HUES6 (cell line): Measurements from ENCODE around the gene NPPB.

Experiments used
- H3K27ac ChIP-seq: 2 replicates; pipeline ENCODE4 v1.7.0; 2013; ENCODE audit warnings: low read depth, mild to moderate bottlenecking, low read length, inconsistent platforms
- H3K27me3 ChIP-seq: 2 replicates; pipeline ENCODE4 v1.6.1; 2013; ENCODE audit warnings: low read length; ENCODE audit not compliant: control insufficient read depth, insufficient read depth
- H3K36me3 ChIP-seq: 2 replicates; pipeline ENCODE4 v1.6.1; 2013; ENCODE audit warnings: low read length; ENCODE audit not compliant: control insufficient read depth, insufficient read depth
- H3K4me1 ChIP-seq: 2 replicates; pipeline ENCODE4 v1.6.1; 2013; ENCODE audit warnings: low read length; ENCODE audit not compliant: control insufficient read depth, insufficient read depth
- H3K4me3 ChIP-seq: 2 replicates; pipeline ENCODE4 v1.5.1; 2013; ENCODE audit warnings: low read depth, low read length
- H3K9ac ChIP-seq: one replicate; pipeline ENCODE4 v1.6.1; 2013; ENCODE audit warnings: mild to moderate bottlenecking, low read length
- H3K9me3 ChIP-seq: 2 replicates; pipeline ENCODE4 v1.6.1; 2013; ENCODE audit warnings: low read depth, low read length; ENCODE audit not compliant: control insufficient read depth, insufficient read depth

The NPPB gene

DNA sequence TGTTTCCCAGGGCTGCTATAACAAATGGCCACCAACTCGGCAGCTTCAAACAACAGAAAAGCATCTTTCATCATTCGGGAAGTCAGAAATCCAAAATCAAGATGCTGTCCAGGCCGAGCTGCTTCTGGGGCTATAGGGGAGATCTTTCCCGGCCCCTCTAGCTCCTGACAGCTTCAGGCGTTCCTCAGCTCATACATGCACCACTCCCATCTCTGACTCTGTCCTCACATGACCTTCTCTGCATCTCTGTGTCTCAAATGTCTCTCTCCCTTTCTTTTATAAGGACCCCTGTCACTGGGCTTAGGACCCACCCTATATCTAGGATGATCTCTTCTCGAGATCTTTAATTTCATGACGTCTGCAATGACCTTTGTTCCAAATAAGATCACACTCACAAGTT, 13.8 kb upstream of the NPPB start:
- no peaks in the 10 kb centered on the region for H3K36me3 ChIP-seq
- no peaks in the 10 kb centered on the region for H3K9me3 ChIP-seq
- H3K9ac ChIP-seq, result no peak overlapping the region
- H3K4me1 ChIP-seq, result no peaks in the 10 kb centered on the region; the same call in 1 of the 2 replicates
- H3K4me3 ChIP-seq, result no peak overlapping the region
- no peaks in the 10 kb centered on the region for H3K27me3 ChIP-seq
- H3K27ac ChIP-seq, result no peak overlapping the region

DNA sequence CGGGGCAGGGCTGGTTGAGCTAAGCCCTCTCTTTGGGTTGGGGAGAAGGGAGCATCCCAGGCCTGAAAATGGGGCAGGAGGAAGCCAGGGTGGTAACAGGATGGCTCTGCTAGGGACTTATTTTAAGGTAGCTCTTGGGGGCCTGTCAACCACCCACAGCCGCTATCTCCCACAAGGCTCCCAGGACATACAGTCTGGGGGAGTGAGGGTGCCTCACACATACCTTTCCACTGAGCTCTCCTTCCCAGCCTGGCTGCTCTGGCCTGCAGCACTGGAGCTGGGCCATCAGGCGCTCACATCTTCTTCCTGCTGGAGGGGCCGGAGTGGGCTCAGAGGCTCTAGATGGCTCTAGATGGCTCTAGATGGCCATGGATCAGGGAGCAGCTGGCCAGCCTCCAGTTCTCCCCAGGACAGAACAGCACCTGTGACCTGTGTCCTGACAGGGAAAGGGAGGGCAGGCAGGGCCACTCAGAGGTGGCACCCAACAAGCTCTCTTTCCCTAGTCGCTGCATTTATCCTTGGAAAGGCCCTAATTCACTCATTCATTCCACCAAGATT, 11.0 kb upstream of the NPPB start:
- H3K4me3 ChIP-seq, result no peak overlapping the region
- H3K4me1 ChIP-seq, result no peaks in the 10 kb centered on the region; the same call in 1 of the 2 replicates
- H3K36me3 ChIP-seq, result no peaks in the 10 kb centered on the region
- no peak overlapping the region for H3K27ac ChIP-seq
- H3K27me3 ChIP-seq, result no peaks in the 10 kb centered on the region
- no peaks in the 10 kb centered on the region for H3K9me3 ChIP-seq
- H3K9ac ChIP-seq, result no peak overlapping the region

DNA sequence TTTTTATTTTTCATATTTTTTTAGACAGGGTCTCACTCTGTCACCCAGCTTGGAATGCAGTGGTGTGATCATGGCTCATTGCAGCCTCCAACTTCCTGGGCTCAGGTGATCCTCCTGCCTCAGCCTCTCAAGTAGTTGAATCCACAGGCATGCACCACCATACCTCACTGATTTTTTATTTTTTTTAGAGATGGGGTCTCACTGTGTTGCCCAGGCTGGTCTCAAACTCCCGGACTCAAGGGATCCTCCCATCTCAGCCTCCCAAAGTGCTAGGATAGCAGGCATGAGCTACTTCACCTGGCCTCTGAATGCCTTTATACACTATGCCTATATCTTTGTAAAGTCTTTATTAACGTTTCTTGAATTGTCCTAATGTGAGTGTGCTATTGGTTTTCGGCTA, 10.4 kb upstream of the NPPB start:
- Histone ChIP-seq H3K27ac (no peak overlapping the region), H3K9me3 (no peaks in the 10 kb centered on the region), H3K36me3 (no peaks in the 10 kb centered on the region), H3K4me1 (no peaks in the 10 kb centered on the region; the same call in 1 of the 2 replicates), H3K4me3 (no peak overlapping the region), H3K9ac (no peak overlapping the region), H3K27me3 (no peaks in the 10 kb centered on the region)

DNA sequence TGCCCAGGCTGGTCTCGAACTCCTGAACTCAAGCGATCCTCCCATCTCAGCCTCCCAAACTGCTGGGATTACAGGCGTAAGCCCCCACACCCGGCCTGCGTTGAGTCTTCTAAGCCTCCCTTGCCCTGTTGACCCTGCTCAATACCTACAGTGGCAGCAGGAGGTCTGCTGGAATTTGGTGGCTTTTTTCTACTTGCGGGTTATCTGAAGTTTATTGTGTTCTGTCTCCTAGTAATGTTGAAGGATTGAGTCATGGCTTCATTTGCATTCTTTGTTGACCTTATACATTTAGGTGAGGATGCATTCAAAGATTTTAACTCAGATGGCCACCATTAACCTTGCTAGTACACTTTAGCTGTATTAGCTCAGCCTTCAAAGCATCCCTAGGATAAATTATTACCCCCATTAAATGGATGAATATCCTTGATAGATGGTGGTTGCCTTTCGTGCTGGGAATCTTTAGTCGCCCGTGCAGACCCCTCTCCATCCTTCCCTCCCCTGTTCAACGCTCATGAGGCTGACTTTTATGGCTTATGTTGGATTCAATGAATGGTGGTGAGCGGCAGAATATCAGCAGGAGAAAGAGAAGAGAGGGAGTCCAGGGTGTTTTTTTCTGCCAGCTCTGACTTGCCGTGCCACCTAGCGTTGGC, 9.7 kb upstream of the NPPB start:
- Histone ChIP-seq H3K4me1 (no peaks in the 10 kb centered on the region), H3K27me3 (no peaks in the 10 kb centered on the region), H3K36me3 (no peaks in the 10 kb centered on the region), H3K9me3 (no peaks in the 10 kb centered on the region), H3K9ac (no peak overlapping the region), H3K27ac (no peak overlapping the region), H3K4me3 (no peak overlapping the region)

DNA sequence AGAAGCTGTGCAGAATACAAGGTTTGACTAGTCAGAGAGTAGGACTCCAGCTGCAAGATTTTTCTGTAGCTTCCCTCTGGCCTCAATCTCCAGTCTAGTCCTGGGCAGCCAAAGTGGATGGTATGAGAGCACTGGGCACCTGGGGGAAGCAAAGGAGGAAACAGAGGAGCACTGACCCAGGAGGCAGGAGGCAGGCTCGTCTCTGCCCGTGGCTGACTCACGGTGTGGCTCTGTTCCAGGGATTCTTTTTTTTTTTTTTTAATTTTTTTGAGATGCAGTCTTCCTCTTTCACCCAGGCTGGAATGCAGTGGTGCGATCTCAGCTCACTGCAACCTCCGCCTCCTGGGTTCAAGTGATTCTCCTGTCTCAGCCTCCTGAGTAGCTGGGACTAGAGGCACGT, 4.1 kb upstream of the NPPB start:
- Histone ChIP-seq H3K9ac (no peak overlapping the region), H3K27me3 (peaks cover 46% of the 10 kb centered on the region), H3K27ac (no peak overlapping the region), H3K4me3 (no peak overlapping the region), H3K4me1 (peaks cover 6% of the 10 kb centered on the region; the same call in 1 of the 2 replicates), H3K36me3 (no peaks in the 10 kb centered on the region), H3K9me3 (no peaks in the 10 kb centered on the region)

DNA sequence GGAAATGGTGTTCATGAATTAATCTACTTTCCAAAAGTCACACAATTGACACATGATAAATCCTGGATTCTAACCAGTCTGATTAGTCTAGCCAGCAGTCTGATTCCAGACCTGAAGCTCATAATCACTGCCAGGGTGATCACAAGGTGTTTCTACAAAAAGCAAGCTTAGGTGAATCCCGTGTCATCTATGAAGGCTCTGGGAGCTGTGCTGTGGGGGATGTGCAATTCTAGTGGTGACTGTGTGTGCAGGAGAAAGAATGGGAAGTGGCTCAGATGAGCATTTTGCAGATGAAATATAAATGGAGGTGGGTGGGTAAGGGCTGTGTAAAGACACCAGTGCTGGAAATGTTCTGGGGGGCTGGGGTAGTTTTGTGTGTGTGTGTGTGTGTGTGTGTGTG, 1.8 kb upstream of the NPPB start:
- H3K36me3 ChIP-seq, result no peaks in the 10 kb centered on the region
- no peak overlapping the region for H3K9ac ChIP-seq
- H3K27ac ChIP-seq, result no peak overlapping the region
- peaks cover 61% of the 10 kb centered on the region for H3K27me3 ChIP-seq
- no peaks in the 10 kb centered on the region for H3K9me3 ChIP-seq
- no peak overlapping the region for H3K4me3 ChIP-seq
- peaks cover 6% of the 10 kb centered on the region; the same call in 1 of the 2 replicates for H3K4me1 ChIP-seq

DNA sequence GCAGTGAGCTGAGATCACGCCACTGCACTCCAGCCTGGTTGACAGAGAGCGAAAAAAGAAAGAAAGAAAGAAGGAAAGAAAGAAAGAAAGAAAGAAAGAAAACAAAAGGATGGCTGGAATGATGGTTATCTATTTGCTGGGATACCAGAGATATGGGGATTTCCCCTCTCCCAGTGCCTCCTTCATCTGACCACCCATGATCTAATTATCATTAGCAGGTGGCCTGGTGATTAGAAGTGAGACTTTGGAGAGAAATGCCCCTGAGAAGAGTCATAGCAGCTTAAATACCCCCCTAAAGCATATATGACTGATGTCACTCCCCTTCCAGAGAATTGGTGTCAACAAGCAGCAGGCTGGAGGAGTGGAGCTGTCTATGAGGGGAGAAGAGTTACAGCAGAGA, 1.3 kb upstream of the NPPB start:
- no peak overlapping the region for H3K4me3 ChIP-seq
- no peaks in the 10 kb centered on the region for H3K36me3 ChIP-seq
- H3K4me1 ChIP-seq, result peaks cover 6% of the 10 kb centered on the region; the same call in 1 of the 2 replicates
- H3K9ac ChIP-seq, result no peak overlapping the region
- no peak overlapping the region for H3K27ac ChIP-seq
- peaks cover 61% of the 10 kb centered on the region for H3K27me3 ChIP-seq
- H3K9me3 ChIP-seq, result no peaks in the 10 kb centered on the region

DNA sequence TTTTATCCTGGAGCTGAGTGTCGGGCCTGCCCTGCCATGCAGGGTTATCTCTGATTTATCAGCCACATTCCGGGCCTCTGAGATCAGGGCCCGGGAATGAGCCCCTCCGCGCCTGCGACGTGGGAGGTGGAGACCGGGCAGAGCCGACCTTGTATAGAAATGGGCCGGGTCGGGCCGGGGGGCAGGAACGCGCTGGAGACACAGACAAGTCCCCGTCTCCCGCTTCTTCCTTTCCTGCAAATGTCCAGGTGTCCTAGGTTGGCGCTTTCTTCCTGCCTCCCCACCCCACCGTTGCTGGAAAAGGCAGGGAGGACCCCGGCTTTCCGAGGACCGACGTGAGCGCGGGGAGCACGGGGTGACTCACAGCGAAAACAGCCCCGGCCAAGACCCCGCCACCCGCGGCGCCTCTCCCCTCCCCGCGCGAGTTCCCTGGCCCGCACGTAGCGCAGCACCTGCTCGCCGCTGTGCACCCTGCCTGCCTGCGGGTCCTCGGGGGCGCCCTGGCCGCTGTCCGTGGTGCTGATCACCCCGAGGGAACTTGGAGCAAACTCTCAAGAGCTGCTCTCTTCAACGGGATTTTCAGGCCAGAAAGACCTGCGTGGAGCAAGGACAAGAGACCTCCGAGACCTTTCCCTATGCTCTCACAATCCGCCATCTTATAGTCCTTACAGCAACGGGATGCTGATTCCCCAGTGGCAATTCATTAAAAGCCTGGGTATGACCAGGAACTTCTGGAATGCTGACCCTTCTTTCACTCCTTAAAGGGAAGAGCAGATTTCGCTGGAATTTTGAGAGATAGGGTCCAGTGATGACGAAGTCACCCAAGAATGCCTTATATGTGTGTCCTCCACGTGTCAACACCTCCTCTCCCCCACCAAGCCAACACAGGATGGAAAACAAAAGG, 475 bp upstream of the NPPB start:
- no peaks in the 10 kb centered on the region for H3K36me3 ChIP-seq
- no peak overlapping the region for H3K27ac ChIP-seq
- peak overlapping the region; percentile 67 for H3K9ac ChIP-seq
- no peaks in the 10 kb centered on the region for H3K9me3 ChIP-seq
- peaks cover 61% of the 10 kb centered on the region for H3K27me3 ChIP-seq
- peak overlapping the region; percentile 59 for H3K4me3 ChIP-seq
- H3K4me1 ChIP-seq, result peaks cover 6% of the 10 kb centered on the region; the same call in 1 of the 2 replicates

DNA sequence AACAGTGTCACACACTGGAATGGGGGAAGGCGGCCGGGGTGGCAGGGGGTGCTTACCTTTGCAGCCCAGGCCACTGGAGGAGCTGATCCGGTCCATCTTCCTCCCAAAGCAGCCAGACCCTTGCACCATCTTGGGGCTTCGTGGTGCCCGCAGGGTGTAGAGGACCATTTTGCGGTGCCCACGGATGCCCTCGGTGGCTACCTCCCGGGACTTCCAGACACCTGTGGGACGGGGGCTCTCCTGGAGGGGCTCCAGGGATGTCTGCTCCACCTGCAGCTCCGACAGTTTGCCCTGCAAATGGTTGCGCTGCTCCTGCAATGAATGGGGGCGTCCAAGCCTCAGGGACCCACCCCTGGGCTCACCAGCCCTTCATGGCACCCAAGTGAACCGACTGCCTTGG, 587 bp downstream of the NPPB start:
- H3K27me3 ChIP-seq, result peaks cover 61% of the 10 kb centered on the region
- no peaks in the 10 kb centered on the region for H3K9me3 ChIP-seq
- H3K4me3 ChIP-seq, result peak overlapping the region; percentile 59

DNA sequence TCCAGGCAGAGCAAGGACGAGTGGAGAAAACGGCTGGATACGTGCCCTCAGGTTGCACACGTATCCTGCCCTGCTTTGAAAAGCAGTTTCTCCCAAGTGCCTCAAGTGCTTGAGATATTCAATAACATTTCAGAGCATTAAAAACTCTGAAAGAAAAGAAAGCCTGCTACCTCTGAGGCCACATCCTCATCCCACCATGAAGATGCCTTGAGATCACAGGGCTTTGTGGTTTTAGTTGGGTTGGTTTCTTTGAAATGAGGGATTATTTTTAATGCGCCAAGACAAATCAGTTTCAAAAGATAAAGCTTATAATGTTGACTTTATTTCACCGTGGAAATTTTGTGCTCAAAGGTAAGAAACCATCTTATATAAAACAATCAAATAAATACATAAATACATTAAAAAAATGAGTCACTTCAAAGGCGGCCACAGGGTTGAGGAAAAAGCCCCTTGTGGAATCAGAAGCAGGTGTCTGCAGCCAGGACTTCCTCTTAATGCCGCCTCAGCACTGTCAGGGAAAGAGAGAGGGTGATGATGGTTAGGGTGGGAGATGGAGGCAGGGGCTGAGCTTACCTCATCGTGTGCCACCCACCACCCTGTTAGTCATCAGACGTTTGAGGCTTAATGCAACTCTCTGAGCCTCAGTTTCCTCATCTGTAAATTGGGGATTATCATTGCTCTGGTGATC, 1.4 kb downstream of the NPPB start:
- peaks cover 56% of the 10 kb centered on the region for H3K27me3 ChIP-seq
- H3K9ac ChIP-seq, result no peak overlapping the region
- H3K27ac ChIP-seq, result no peak overlapping the region
- H3K9me3 ChIP-seq, result no peaks in the 10 kb centered on the region
- peaks cover 6% of the 10 kb centered on the region; the same call in 1 of the 2 replicates for H3K4me1 ChIP-seq
- no peak overlapping the region; the same call in 1 of the 2 replicates for H3K4me3 ChIP-seq
- H3K36me3 ChIP-seq, result no peaks in the 10 kb centered on the region

More for the DNA sequence above, 587 bp downstream of the NPPB start:
- Histone ChIP-seq H3K36me3 (no peaks in the 10 kb centered on the region), H3K27ac (no peak overlapping the region), H3K9ac (peak overlapping the region; percentile 67), H3K4me1 (peaks cover 6% of the 10 kb centered on the region; the same call in 1 of the 2 replicates)
